Smooth muscle cell (in vitro differentiated cells): ENCODE data around the gene NFIX. TPM values are rescaled to one million over a fixed set of nuclear protein-coding genes. Genes with fewer than 3 reads are reported as not detected.

Experiments
- DNase-seq: peaks from one replicate; lab custom pipeline; 2025; ENCODE audit not compliant: unreplicated experiment; lab: John Stamatoyannopoulos, UW
- H2AFZ ChIP-seq: fragments of 200-600 bp; sonication (generic); 2 replicates; pipeline ENCODE4 v1.6.0; 2016; ENCODE audit warnings: antibody characterized with exemption, low read depth, mild to moderate bottlenecking
- H3F3A ChIP-seq: fragments of 200-600 bp; sonication (generic); 2 replicates; pipeline ENCODE4 v1.6.0; 2017; ENCODE audit warnings: antibody characterized with exemption, low read depth
- H3K27ac ChIP-seq: fragments of 200-600 bp; sonication (generic); 2 replicates; pipeline ENCODE4 v1.5.1; 2016; ENCODE audit warnings: low read depth, mild to moderate bottlenecking
- H3K27me3 ChIP-seq: fragments of 200-600 bp; sonication (generic); 2 replicates; pipeline ENCODE4 v1.6.1; 2016; ENCODE audit warnings: low read depth, mild to moderate bottlenecking
- H3K36me3 ChIP-seq: fragments of 200-600 bp; sonication (generic); 2 replicates; pipeline ENCODE4 v1.5.1; 2016; ENCODE audit warnings: low read depth
- H3K4me1 ChIP-seq: fragments of 200-600 bp; sonication (generic); 2 replicates; pipeline ENCODE4 v1.5.1; 2016; ENCODE audit warnings: low read depth
- H3K4me2 ChIP-seq: fragments of 200-600 bp; sonication (generic); 2 replicates; pipeline ENCODE4 v1.6.0; 2016; ENCODE audit warnings: mild to moderate bottlenecking
- H3K4me3 ChIP-seq: fragments of 200-600 bp; sonication (generic); 2 replicates; pipeline ENCODE4 v1.5.1; 2016; ENCODE audit warnings: mild to moderate bottlenecking
- H3K79me2 ChIP-seq: fragments of 200-600 bp; sonication (generic); 2 replicates; pipeline ENCODE4 v1.6.0; 2016; ENCODE audit warnings: low read depth, mild to moderate bottlenecking
- H3K9ac ChIP-seq: fragments of 200-600 bp; sonication (generic); 2 replicates; pipeline ENCODE4 v1.6.0; 2016; ENCODE audit warnings: low read depth
- H3K9me3 ChIP-seq: fragments of 200-600 bp; sonication (generic); replicated peaks from 2 replicates; pipeline ENCODE4 v1.5.1; 2016; ENCODE audit warnings: low read depth
- H4K20me1 ChIP-seq: fragments of 200-600 bp; sonication (generic); 2 replicates; pipeline ENCODE4 v1.6.0; 2016; ENCODE audit warnings: low read depth
- CTCF ChIP-seq: fragments of 200-600 bp; sonication (generic); IDR thresholded peaks from 2 replicates; pipeline ENCODE4 v1.5.1; 2017; ENCODE audit warnings: borderline replicate concordance, mild to moderate bottlenecking, antibody characterized with exemption; ENCODE audit not compliant: insufficient read depth, poor library complexity, severe bottlenecking
- WGBS: methylation state at CpG from one replicate; pipeline ENCODE4 v1.1.7; 2016; ENCODE audit warnings: low lambda C conversion rate; 5-methylcytosine and 5-hydroxymethylcytosine counted together
- polyA plus RNA-seq: library from polyadenylated mRNA; unstranded; fragments of >200 nt; fragmentation: Nextera tagmentation; extraction: Ambion mirVana; gene quantifications from 2 replicates; pipeline ENCODE4 v1.2.1, GENCODE V29; 2016
- total RNA-seq: library from RNA; depleted of rRNA; stranded (reverse); fragments of >200 nt; gene quantifications from 2 replicates; pipeline ENCODE4 v1.2.3, GENCODE V29; 2014

NFIX gene
- total and polyA plus RNA-seq, 2 experiments from 2014 or later: 1.9 to 2.3 TPM

- no peaks in the 10 kb centered on the region for H3K27me3 ChIP-seq
- no peak overlapping the region for H3K4me3 ChIP-seq
- H3K9ac ChIP-seq: no peak overlapping the region
- no peak overlapping the region for H3K27ac ChIP-seq
- peaks cover 9% of the 10 kb centered on the region for H3K4me1 ChIP-seq
- no peaks in the 10 kb centered on the region for H3K36me3 ChIP-seq
- WGBS: 70% methylated on average over 23 of the region's 33 CpGs
- no peaks in the 10 kb centered on the region for H4K20me1 ChIP-seq
- H3K79me2 ChIP-seq: no peaks in the 10 kb centered on the region
- no peak for DNase-seq
- peak; percentile 53 for TF ChIP-seq CTCF
- H3K4me2 ChIP-seq: no peak overlapping the region
- no peak overlapping the region for H2AFZ ChIP-seq
- peaks cover 10% of the 10 kb centered on the region for H3F3A ChIP-seq
- no peaks in the 10 kb centered on the region for H3K9me3 ChIP-seq
Measured at GRCh38 chr19:13104360-13104847, 109.1 kb downstream of the NFIX start.

GRCh38 chr19:13104848-13105711 is 109.8 kb downstream of the NFIX start:
- DNase-seq: no peak

GRCh38 chr19:13109361-13110098 is 114.3 kb downstream of the NFIX start:
- TF ChIP-seq CTCF: no peak
- no peak overlapping the region for H2AFZ ChIP-seq
- no peak overlapping the region for H3K4me3 ChIP-seq
- H3K27ac ChIP-seq: no peak overlapping the region
- no peaks in the 10 kb centered on the region for H3K9me3 ChIP-seq
- H3K27me3 ChIP-seq: no peaks in the 10 kb centered on the region
- DNase-seq: no peak
- H3K4me1 ChIP-seq: no peaks in the 10 kb centered on the region
- H4K20me1 ChIP-seq: no peaks in the 10 kb centered on the region
- H3K36me3 ChIP-seq: no peaks in the 10 kb centered on the region
- WGBS: 97% methylated on average over 30 of the region's 30 CpGs
- H3K79me2 ChIP-seq: no peaks in the 10 kb centered on the region
- no peak overlapping the region for H3K4me2 ChIP-seq
- H3F3A ChIP-seq: no peaks in the 10 kb centered on the region
- no peak overlapping the region for H3K9ac ChIP-seq

More at GRCh38 chr19:13104848-13105711, 109.8 kb downstream of the NFIX start:
- Histone ChIP-seq H3K79me2 (no peaks in the 10 kb centered on the region), H4K20me1 (no peaks in the 10 kb centered on the region), H3K36me3 (no peaks in the 10 kb centered on the region), H3K9me3 (no peaks in the 10 kb centered on the region), H3K4me2 (no peak overlapping the region), H3K27me3 (no peaks in the 10 kb centered on the region), H2AFZ (no peak overlapping the region), H3K4me3 (no peak overlapping the region), H3K27ac (no peak overlapping the region), H3K9ac (no peak overlapping the region), H3F3A (peaks cover 4% of the 10 kb centered on the region), H3K4me1 (peaks cover 9% of the 10 kb centered on the region)
- WGBS: 95% methylated on average over 28 of the region's 29 CpGs
- TF ChIP-seq CTCF: no peak
